Smooth muscle cell (in vitro differentiated cells): ENCODE results near the gene SLC4A8. TPM values are rescaled to one million over a fixed set of nuclear protein-coding genes. Genes with fewer than 3 reads are reported as not detected.

Experiments
- DNase-seq: peaks from one replicate; lab custom pipeline; 2025; ENCODE audit not compliant: unreplicated experiment; lab: John Stamatoyannopoulos, UW
- H2AFZ ChIP-seq: fragments of 200-600 bp; sonication (generic); 2 replicates; pipeline ENCODE4 v1.6.0; 2016; ENCODE audit warnings: antibody characterized with exemption, low read depth, mild to moderate bottlenecking
- H3F3A ChIP-seq: fragments of 200-600 bp; sonication (generic); 2 replicates; pipeline ENCODE4 v1.6.0; 2017; ENCODE audit warnings: antibody characterized with exemption, low read depth
- H3K27ac ChIP-seq: fragments of 200-600 bp; sonication (generic); 2 replicates; pipeline ENCODE4 v1.5.1; 2016; ENCODE audit warnings: low read depth, mild to moderate bottlenecking
- H3K27me3 ChIP-seq: fragments of 200-600 bp; sonication (generic); 2 replicates; pipeline ENCODE4 v1.6.1; 2016; ENCODE audit warnings: low read depth, mild to moderate bottlenecking
- H3K36me3 ChIP-seq: fragments of 200-600 bp; sonication (generic); 2 replicates; pipeline ENCODE4 v1.5.1; 2016; ENCODE audit warnings: low read depth
- H3K4me1 ChIP-seq: fragments of 200-600 bp; sonication (generic); 2 replicates; pipeline ENCODE4 v1.5.1; 2016; ENCODE audit warnings: low read depth
- H3K4me2 ChIP-seq: fragments of 200-600 bp; sonication (generic); 2 replicates; pipeline ENCODE4 v1.6.0; 2016; ENCODE audit warnings: mild to moderate bottlenecking
- H3K4me3 ChIP-seq: fragments of 200-600 bp; sonication (generic); 2 replicates; pipeline ENCODE4 v1.5.1; 2016; ENCODE audit warnings: mild to moderate bottlenecking
- H3K79me2 ChIP-seq: fragments of 200-600 bp; sonication (generic); 2 replicates; pipeline ENCODE4 v1.6.0; 2016; ENCODE audit warnings: low read depth, mild to moderate bottlenecking
- H3K9ac ChIP-seq: fragments of 200-600 bp; sonication (generic); 2 replicates; pipeline ENCODE4 v1.6.0; 2016; ENCODE audit warnings: low read depth
- H3K9me3 ChIP-seq: fragments of 200-600 bp; sonication (generic); replicated peaks from 2 replicates; pipeline ENCODE4 v1.5.1; 2016; ENCODE audit warnings: low read depth
- H4K20me1 ChIP-seq: fragments of 200-600 bp; sonication (generic); 2 replicates; pipeline ENCODE4 v1.6.0; 2016; ENCODE audit warnings: low read depth
- CTCF ChIP-seq: fragments of 200-600 bp; sonication (generic); IDR thresholded peaks from 2 replicates; pipeline ENCODE4 v1.5.1; 2017; ENCODE audit warnings: borderline replicate concordance, mild to moderate bottlenecking, antibody characterized with exemption; ENCODE audit not compliant: insufficient read depth, poor library complexity, severe bottlenecking
- WGBS: methylation state at CpG from one replicate; pipeline ENCODE4 v1.1.7; 2016; ENCODE audit warnings: low lambda C conversion rate; 5-methylcytosine and 5-hydroxymethylcytosine counted together
- polyA plus RNA-seq: library from polyadenylated mRNA; unstranded; fragments of >200 nt; fragmentation: Nextera tagmentation; extraction: Ambion mirVana; gene quantifications from 2 replicates; pipeline ENCODE4 v1.2.1, GENCODE V29; 2016
- total RNA-seq: library from RNA; depleted of rRNA; stranded (reverse); fragments of >200 nt; gene quantifications from 2 replicates; pipeline ENCODE4 v1.2.3, GENCODE V29; 2014

The SLC4A8 gene
- total and polyA plus RNA-seq, 2 experiments from 2014 or later, result 1.00 to 5.2 TPM

GRCh38 chr12:51484119-51484518, 59.5 kb downstream of the SLC4A8 start:
- no peak for DNase-seq
- no peak for TF ChIP-seq CTCF
- H3K4me3 ChIP-seq, result no peak overlapping the region
- H3K36me3 ChIP-seq, result no peaks in the 10 kb centered on the region
- no peaks in the 10 kb centered on the region for H4K20me1 ChIP-seq
- H3K79me2 ChIP-seq, result no peaks in the 10 kb centered on the region
- H3K9me3 ChIP-seq, result no peaks in the 10 kb centered on the region
- H3K9ac ChIP-seq, result no peak overlapping the region
- no peaks in the 10 kb centered on the region for H3K27me3 ChIP-seq
- WGBS, result 97% methylated on average over 3 of the region's 3 CpGs
- H3K4me2 ChIP-seq, result no peak overlapping the region
- H3K4me1 ChIP-seq, result no peaks in the 10 kb centered on the region
- H3K27ac ChIP-seq, result no peak overlapping the region
- no peaks in the 10 kb centered on the region for H3F3A ChIP-seq
- H2AFZ ChIP-seq, result no peak overlapping the region

- H4K20me1 ChIP-seq, result no peaks in the 10 kb centered on the region
- H3K79me2 ChIP-seq, result no peaks in the 10 kb centered on the region
- no peak for DNase-seq
Observed at GRCh38 chr12:51488281-51488680, 63.6 kb downstream of the SLC4A8 start.

GRCh38 chr12:51493281-51493680, 68.7 kb downstream of the SLC4A8 start:
- no peak overlapping the region for H2AFZ ChIP-seq
- H3K9ac ChIP-seq, result no peak overlapping the region
- no peaks in the 10 kb centered on the region for H3K9me3 ChIP-seq
- 89% methylated on average over 2 of the region's 2 CpGs for WGBS
- H3K79me2 ChIP-seq, result no peaks in the 10 kb centered on the region
- no peak overlapping the region for H3K27ac ChIP-seq
- no peaks in the 10 kb centered on the region for H3K27me3 ChIP-seq
- DNase-seq, result no peak
- H3K4me1 ChIP-seq, result no peaks in the 10 kb centered on the region
- H4K20me1 ChIP-seq, result no peaks in the 10 kb centered on the region
- no peaks in the 10 kb centered on the region for H3F3A ChIP-seq
- no peak overlapping the region for H3K4me3 ChIP-seq
- no peak overlapping the region for H3K4me2 ChIP-seq
- no peaks in the 10 kb centered on the region for H3K36me3 ChIP-seq
- no peak for TF ChIP-seq CTCF

More at GRCh38 chr12:51488281-51488680, 63.6 kb downstream of the SLC4A8 start:
- no peaks in the 10 kb centered on the region for H3K4me1 ChIP-seq
- no peaks in the 10 kb centered on the region for H3K27me3 ChIP-seq
- no peak overlapping the region for H3K4me3 ChIP-seq
- H3F3A ChIP-seq, result no peaks in the 10 kb centered on the region
- no peak overlapping the region for H3K9ac ChIP-seq
- H3K36me3 ChIP-seq, result no peaks in the 10 kb centered on the region
- no peak overlapping the region for H2AFZ ChIP-seq
- no peak overlapping the region for H3K4me2 ChIP-seq
- no peak for TF ChIP-seq CTCF
- H3K9me3 ChIP-seq, result no peaks in the 10 kb centered on the region
- H3K27ac ChIP-seq, result no peak overlapping the region

- TF ChIP-seq CTCF, result no peak
- Histone ChIP-seq H3K4me2 (no peak overlapping the region), H4K20me1 (no peaks in the 10 kb centered on the region), H3K4me3 (no peak overlapping the region), H3F3A (no peaks in the 10 kb centered on the region), H3K9ac (no peak overlapping the region), H2AFZ (no peak overlapping the region), H3K27ac (no peak overlapping the region), H3K9me3 (no peaks in the 10 kb centered on the region), H3K79me2 (no peaks in the 10 kb centered on the region), H3K27me3 (no peaks in the 10 kb centered on the region), H3K36me3 (no peaks in the 10 kb centered on the region), H3K4me1 (no peaks in the 10 kb centered on the region)
- no peak for DNase-seq
- WGBS, result 92% methylated on average over 2 of the region's 2 CpGs
Observed at GRCh38 chr12:51496895-51497294, 72.3 kb downstream of the SLC4A8 start.
